ENCODE results near the gene DCAF4.

DCAF4 gene
- 17.6 to 22.2 reads per million in 2 donors for total RNA-seq

DNA sequence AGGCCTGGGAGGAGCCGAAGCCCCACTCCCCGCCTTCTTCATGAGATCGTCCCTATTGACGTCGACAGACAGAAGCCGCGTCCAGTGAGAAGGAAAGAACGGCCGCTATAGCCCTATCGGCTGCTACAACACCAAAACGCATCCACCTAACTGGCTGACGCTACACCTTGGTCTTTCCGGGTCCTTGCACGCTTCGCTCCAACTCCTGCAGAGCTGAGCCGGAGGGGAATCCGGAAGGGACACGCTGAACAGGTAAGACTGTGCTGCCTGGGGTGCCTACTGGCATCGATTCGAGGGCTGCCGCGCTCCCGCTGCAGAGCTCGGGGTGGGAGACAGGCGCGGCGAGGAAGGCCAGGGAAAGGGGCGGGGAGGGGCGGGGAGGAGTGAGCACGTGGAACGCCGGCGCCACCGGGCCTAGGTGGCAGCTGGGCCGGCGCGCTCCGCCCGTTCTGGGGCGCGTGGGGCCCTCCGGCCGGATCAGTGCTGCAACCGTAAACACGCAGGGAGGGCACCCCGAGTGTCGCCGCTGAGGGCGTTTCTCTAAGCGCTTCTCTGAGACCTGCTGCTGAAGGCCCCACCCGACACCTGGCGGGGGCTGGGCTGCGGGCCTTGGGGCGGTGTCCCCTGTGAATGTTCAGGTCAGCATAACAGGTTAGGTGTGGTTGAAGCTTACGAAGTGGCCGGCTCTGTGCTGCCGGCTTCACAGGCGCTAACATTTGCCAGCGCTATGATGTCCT lies at the start of gene DCAF4:
Gene DCAF4 (plus strand): TSS at position 173 of the 737 bp plus-strand sequence. CDS start 11,515 bp downstream, outside the sequence.
- DNase-seq = peak; percentile 90

- no peak for DNase-seq
Measured at GRCh38 chr14:72876710-72877063, 49.6 kb upstream of the DCAF4 start.

GRCh38 chr14:72878746-72879145 lies 47.5 kb upstream of the DCAF4 start:
- no peak for DNase-seq

GRCh38 chr14:72879431-72879830 lies 46.8 kb upstream of the DCAF4 start:
- DNase-seq = no peak

DNA sequence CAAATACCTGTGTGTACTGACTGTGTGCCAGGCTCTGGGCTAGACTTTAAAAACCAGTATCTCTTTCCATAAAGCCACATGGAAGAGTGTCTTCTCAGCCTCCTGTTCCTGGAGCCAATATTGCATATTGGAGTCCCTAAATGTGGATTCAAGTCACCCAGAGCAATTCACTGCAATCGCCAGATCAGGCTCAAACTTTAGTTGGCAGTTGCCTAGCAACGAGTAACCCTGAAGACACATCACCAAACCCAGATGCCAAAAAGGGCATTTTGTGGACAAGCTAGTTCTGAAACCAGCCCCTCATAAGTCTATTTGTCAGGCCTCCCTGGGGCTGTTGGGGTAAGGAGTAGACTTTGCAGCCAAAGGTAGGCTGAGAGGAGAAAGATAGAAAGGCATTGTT lies 46.1 kb upstream of the DCAF4 start:
- DNase-seq = no peak

- DNase-seq = no peak
Measured at GRCh38 chr14:72880820-72881219, 45.4 kb upstream of the DCAF4 start.

DNA sequence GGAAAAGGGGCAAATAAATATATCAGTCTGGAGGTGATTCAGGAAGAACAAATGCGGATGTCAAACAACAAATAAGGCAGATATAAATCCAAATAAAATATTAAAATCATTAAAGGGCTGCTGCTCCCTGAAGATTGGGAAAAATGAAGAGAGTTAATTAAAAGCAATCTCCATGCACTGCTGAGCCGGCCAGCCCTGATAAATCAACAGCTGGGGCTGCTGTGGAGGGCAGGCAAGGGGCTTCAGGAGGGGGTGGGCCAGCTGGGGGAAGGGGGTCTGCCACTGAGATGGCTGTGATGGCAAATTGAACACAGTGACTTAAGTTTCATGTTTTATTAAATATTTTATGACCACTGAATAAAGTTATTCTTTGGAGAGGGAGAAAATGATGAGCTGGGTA lies 44.7 kb upstream of the DCAF4 start:
- DNase-seq = no peak

DNA sequence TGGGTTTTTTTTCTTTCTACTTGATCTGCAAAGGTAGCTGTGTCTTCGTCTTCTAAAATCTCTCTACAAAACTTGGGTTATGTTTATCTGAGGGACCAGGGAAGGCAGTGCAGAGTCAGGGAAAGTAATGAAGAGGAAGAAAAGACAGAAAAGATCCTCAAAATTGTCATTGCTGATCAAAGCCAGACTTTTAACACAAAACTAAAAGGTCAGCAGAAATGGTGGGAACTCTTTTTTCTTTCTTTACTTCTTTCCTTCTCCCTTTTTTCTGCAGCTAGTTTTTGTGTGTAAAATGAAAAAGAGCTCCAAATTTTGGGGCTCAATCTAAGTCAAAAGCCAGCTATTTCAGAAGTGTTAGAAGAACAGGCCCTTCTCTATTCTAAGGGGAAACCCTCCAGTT lies 44.2 kb upstream of the DCAF4 start:
- DNase-seq = no peak

DNA sequence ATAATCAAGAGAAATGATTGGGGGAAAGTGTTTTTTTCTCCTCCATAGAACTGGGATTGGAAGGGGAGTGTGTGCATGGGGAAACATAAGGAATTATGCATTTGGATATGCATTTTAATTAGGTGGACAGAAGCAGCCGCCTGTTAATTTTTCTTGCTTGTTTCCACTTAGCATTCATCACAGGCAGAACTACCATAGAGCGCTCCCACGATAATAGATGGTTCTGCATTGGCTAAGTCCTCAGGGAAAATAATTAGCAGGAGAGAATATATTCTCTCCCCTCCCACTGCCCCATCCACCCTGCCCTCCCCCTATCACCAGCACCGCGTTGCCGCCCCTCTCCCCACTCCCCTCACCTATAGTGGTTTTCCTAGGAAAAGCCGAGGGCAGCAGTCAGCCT lies 43.8 kb upstream of the DCAF4 start:
- DNase-seq = no peak

GRCh38 chr14:72883109-72883508 lies 43.2 kb upstream of the DCAF4 start:
- DNase-seq = no peak

DNA sequence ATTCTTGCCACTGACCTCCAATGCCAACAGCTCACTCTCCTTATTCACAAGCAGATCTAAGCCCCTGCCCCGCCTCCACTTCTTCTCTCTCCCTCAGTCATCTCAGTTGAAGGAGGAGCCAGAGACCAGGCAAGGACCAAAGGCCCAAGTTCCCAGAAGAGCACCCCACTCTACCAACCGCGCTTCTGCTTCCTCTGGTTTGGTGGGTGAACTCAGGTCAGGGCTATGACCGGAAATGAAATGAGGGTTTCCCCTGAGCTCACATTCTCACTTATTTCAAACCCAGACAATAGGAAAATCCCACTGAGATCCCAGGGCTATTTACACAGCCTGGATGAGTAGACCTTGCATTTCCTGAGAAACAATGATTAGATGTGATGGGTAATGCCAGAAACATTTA lies 42.3 kb upstream of the DCAF4 start:
- DNase-seq = no peak

- no peak for DNase-seq
Measured at GRCh38 chr14:72884386-72884785, 41.9 kb upstream of the DCAF4 start.

- no peak for DNase-seq
Measured at GRCh38 chr14:72887514-72887913, 38.8 kb upstream of the DCAF4 start.

DNA sequence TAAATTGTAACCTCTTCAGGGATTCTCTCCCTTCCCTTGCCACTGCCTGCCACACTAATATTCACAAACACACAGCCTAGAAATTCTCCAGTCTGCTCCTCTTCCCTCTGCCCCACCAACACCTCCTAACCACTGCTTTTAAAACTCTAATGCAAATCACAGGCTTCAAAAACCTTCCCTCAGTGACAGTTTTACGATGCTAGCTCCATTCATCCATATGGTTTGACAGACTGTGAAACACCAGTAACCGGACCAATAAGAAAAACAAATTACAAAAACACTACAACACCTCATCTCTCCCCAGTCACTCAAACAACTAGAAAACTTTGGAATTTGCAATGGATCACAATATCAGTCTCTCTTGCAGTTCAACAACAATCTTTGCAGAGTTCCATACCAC lies 38.1 kb upstream of the DCAF4 start:
- no peak for DNase-seq

GRCh38 chr14:72888636-72889201 lies 37.5 kb upstream of the DCAF4 start:
- DNase-seq = no peak

DNA sequence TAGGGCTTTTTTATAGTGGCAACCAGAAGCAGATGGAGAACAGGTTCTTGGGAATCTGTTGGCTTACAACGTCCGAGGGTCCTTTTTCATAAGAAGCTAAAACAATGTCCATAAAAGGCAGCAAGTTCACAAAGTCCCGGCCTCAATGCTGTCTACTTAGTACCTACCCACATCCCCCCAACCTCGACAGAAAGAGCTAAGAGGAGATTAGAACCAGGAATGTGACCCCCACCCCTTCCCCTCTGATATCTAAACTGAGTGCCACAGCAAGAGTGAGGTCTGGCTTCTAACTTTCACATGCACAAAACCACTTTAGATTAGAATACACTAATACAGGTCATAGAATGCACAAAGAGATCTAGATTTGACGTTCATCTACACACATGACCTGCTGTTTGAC lies 36.9 kb upstream of the DCAF4 start:
- DNase-seq = no peak

- no peak for DNase-seq
Measured at GRCh38 chr14:72891666-72892102, 34.6 kb upstream of the DCAF4 start.

DNA sequence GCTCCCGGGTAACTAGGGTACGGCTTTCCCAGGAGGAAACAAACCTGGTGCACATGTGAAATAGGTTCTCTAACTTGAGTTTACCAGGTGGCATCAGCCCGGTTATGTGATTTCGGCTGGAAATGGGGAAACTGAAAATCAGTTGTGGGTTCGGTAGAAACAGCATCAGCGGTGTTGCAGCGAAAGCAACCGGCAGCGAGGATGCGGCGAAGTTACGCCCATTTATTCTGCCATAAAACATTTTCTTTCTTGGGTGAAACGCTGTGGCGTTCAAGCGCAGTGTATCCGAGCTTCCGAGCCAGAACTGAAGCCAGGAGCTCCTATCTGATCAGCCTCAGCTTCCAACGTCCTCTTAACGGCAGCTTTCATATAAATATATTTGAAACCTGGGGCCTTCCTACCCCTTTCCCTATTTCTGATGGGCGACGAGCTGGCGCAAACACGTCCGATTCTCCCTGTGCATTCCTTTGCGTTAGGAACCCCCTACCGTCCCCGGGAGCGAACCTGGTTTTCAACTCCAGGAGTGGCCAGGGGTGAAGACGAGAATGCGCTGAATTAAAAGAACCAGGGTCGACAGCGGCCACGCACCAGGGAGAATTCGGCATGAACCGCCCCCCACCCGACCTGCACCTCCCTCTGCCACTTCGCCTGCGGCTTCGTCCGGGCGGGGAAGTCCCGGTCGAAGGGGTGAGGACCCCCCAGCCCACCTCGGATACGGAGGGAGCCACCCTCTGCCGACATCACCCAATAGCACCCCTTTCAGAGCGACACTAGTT lies 34.0 kb upstream of the DCAF4 start:
- DNase-seq = no peak

GRCh38 chr14:72892879-72893635 lies 33.2 kb upstream of the DCAF4 start:
- no peak for DNase-seq

DNA sequence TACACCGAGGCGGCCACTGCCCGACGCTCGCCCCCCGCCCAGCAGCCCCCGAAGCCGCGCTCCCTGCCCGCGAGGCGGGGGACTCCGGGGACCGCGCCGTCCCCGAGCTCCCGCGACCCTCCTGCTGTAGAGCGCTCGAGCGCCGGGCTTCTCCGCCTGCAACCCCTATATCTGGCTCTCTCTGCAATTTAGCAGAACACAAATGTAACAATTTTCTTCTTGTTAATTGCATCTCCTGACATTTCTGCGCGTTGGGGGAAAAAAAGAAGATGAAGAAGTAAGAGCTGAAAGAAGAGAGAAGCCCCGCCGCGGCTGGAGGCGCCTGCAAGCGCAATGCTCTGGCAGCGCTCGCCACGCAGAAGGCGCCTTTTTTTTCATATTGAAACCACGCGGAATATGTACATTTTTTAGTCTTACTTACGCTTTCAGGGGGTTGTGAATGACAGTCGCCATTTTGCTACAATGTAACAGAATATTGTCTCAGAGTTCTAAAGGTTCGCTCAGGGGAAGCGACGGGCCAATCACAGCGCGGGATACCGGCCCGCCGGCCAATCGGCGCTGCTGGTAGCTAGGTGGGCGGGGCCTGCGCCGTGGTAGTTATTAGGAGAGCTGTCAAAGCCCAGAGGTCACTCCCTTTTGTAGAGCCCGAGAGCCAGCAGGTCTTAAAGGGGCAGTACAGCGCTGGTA lies 32.5 kb upstream of the DCAF4 start, which contains the start of gene DPF3:
Gene DPF3 (minus strand): TSS at position 466 of the 687 bp plus-strand sequence. CDS start 13 bp downstream, at position 453.
- DNase-seq = peak; percentile 89

- DNase-seq = no peak
Measured at GRCh38 chr14:72894323-72894622, 32.0 kb upstream of the DCAF4 start.

DNA sequence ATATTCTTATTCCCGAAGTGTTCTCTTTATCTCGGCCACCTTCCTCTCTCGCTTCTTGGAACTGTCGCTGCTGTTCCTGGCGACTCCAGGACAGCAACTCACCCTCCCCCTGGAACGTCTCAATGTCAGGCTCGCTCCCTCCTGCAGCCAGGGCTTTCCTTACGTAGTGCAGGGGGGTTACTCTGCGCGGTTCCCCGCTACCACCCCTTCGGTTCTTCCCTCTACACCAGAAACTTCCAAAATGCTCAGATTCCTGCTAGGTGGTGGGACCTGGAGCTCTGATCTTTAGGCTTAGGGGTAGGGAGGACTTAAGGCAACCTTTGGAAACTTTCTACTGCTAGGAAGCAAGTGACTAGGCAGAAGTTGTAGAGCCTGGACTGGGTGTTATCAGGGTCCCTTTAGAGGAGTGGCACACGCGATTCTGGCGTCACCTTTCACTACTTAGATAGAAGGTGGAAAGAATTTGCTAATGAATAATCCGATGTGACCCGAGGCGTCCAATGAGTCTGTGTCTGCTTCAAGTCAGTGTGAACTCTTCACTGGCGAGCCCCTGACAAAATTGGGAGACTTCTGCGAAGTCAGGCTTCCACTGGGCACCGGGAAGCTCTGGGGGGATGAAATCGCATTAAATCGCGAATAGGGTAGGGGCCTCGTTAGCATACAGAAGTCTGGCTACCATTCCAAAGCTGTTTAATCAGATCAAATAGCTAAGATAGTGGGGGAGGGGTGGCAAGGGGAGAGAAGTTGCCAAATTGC lies 31.5 kb upstream of the DCAF4 start:
- no peak for DNase-seq

All from T-helper 9 cell (primary cell).